Kidney (tissue), 14 donors: ENCODE results near the gene TMEM18. TPM values are rescaled to one million over a fixed set of nuclear protein-coding genes. Genes with fewer than 3 reads are reported as not detected.
A peak's percentile ranks its signal among the peaks of the same experiment; 100 is the strongest.

ENCODE experiments used
- DNase-seq, 5 donors: peaks; one replicate each; pipeline ENCODE4 v3.0.0-alpha.2; 2013 to 2020
- FAIRE-seq: peaks from 2 replicates; lab custom pipeline; 2012; peaks lifted over from hg19 to GRCh38; lab: Jason Lieb, UNC
- H3K27ac ChIP-seq, 2 donors: one replicate each; pipeline ENCODE4 v1.7.0; 2013; ENCODE audit warnings: low read depth in 2 of 2, low read length in 2 of 2, inconsistent platforms in 1 of 2
- H3K27me3 ChIP-seq: one replicate; pipeline ENCODE4 v1.7.1; 2013; ENCODE audit warnings: low read length, inconsistent platforms; ENCODE audit not compliant: control insufficient read depth, insufficient read depth
- H3K36me3 ChIP-seq, 3 donors: one replicate each; pipeline versions ENCODE4 v1.7.0 to v1.7.1; 2013; ENCODE audit warnings: low read length in 3 of 3, control low read depth in 1 of 3, inconsistent platforms in 1 of 3; ENCODE audit not compliant: insufficient read depth in 3 of 3, control insufficient read depth in 2 of 3
- H3K4me1 ChIP-seq, 3 donors: one replicate each; pipeline versions ENCODE4 v1.7.0 to v1.7.1; 2013; ENCODE audit warnings: low read length in 3 of 3, inconsistent platforms in 1 of 3, low read depth in 1 of 3; ENCODE audit not compliant: control insufficient read depth in 2 of 3, insufficient read depth in 2 of 3
- H3K4me3 ChIP-seq, 3 donors: one replicate each; pipeline versions ENCODE4 v1.7.0 to v1.8.1; 2013; ENCODE audit warnings: low read length in 3 of 3, control low read depth in 1 of 3, inconsistent platforms in 1 of 3
- H3K9ac ChIP-seq, 3 donors: one replicate each; pipeline versions ENCODE4 v1.7.0 to v1.7.1; 2013; ENCODE audit warnings: low read length in 3 of 3, control low read depth in 1 of 3, inconsistent platforms in 1 of 3
- H3K9me3 ChIP-seq, 3 donors: one replicate each; pipeline versions ENCODE4 v1.7.0 to v1.7.1; 2013; ENCODE audit warnings: low read length in 3 of 3, control low read depth in 1 of 3, inconsistent platforms in 1 of 3; ENCODE audit not compliant: control insufficient read depth in 2 of 3, insufficient read depth in 1 of 3
- CTCF ChIP-seq: IDR thresholded peaks from 3 replicates; pipeline ENCODE4 v1.5.1; 2012; ENCODE audit warnings: mild to moderate bottlenecking, moderate library complexity, borderline replicate concordance; ENCODE audit not compliant: insufficient read depth; ENCODE audit errors: extremely low read depth
- intact Hi-C: fragments of 100-400 bp; cut with DNase I; formaldehyde crosslinking; loops from one replicate; pipeline ENCODE4 v1.11.1; 2022
- polyA plus RNA-seq: library from polyadenylated mRNA; stranded (reverse); fragments of 350-450 nt; fragmentation: Illumina TruSeq; extraction: RNeasy Lipid Tissue Mini Kit (QIAGEN cat#74804); gene quantifications from one replicate; pipeline ENCODE4 v1.2.3, GENCODE V29; 2014; ENCODE audit warnings: low read depth, low replicate concordance; ENCODE audit not compliant: insufficient read depth
- total RNA-seq: library from RNA; stranded (reverse); fragmentation: NEBNext Ultra II Directional; extraction: Animal tissue kit (Norgen Biotek cat#: 25700); gene quantifications from one replicate; pipeline ENCODE4 v1.2.1, GENCODE V29; 2021
- donor health status: control.
- donor health status: control.
- donor health status: control.
- donor health status: control.
- donor health status: control.
- donor health status: DM: yes; HTN: yes; CAD: no.
- donor health status: Normal renal cell carcinoma (clear cell type).

TMEM18 gene
- total and polyA plus RNA-seq, 2 donors from 2014 or later, result 24.0 to 29.7 TPM

- peak in 1 of 5 donors; percentile 6 for DNase-seq
These were observed 23.4 kb downstream of the TMEM18 start for GRCh38 chr2:653645-654425.

GRCh38 chr2:652881-653480 lies 24.2 kb downstream of the TMEM18 start:
- Histone ChIP-seq H3K27ac (no peak overlapping the region), H3K27me3 (no peaks in the 10 kb centered on the region), H3K4me1 (no peaks in the 10 kb centered on the region), H3K4me3 (no peak overlapping the region), H3K9ac (no peak overlapping the region), H3K9me3 (no peaks in the 10 kb centered on the region), H3K36me3 (no peaks in the 10 kb centered on the region)
- no peak for DNase-seq
- FAIRE-seq, result no peak
- intact Hi-C loops, result no loop called here
- no peak for TF ChIP-seq CTCF

More at GRCh38 chr2:653645-654425, 23.4 kb downstream of the TMEM18 start:
- Histone ChIP-seq H3K36me3 (no peaks in the 10 kb centered on the region), H3K9me3 (no peaks in the 10 kb centered on the region), H3K4me1 (no peaks in the 10 kb centered on the region), H3K27me3 (no peaks in the 10 kb centered on the region), H3K27ac (no peak overlapping the region), H3K4me3 (no peak overlapping the region), H3K9ac (no peak overlapping the region)
- intact Hi-C loops, result no loop called here
- no peak for TF ChIP-seq CTCF
- FAIRE-seq, result no peak

- no peaks in the 10 kb centered on the region for H3K36me3 ChIP-seq
- FAIRE-seq (no peak), DNase-seq (peak in 3 of 5 donors; percentile 24 to 45 (median 37))
- H3K9ac ChIP-seq, result no peak overlapping the region
- no peak overlapping the region for H3K27ac ChIP-seq
- no peak overlapping the region for H3K4me3 ChIP-seq
- H3K27me3 ChIP-seq, result no peaks in the 10 kb centered on the region
- H3K4me1 ChIP-seq, result no peaks in the 10 kb centered on the region
- no peak for TF ChIP-seq CTCF
- H3K9me3 ChIP-seq, result no peaks in the 10 kb centered on the region
- intact Hi-C loops, result no loop called here
These were observed 25.2 kb downstream of the TMEM18 start for GRCh38 chr2:651951-652373.
